Esophagus muscularis mucosa (tissue), 4 donors: ENCODE data around the gene ZMYND15. TPM values are rescaled to one million over a fixed set of nuclear protein-coding genes. Genes with fewer than 3 reads are reported as not detected.
A peak's percentile ranks its signal among the peaks of the same experiment; 100 is the strongest.

Experiments
- DNase-seq: peaks from one replicate; pipeline ENCODE4 v3.0.0-alpha.2; 2017; ENCODE audit errors: extremely low spot score
- H3K27ac ChIP-seq, 4 donors: fragments of 200-600 bp; sonication (generic); replicated peaks in 1 of 4; 1 replicate in 3 of 4; 2 replicates in 1 of 4; pipeline ENCODE4 v1.5.1; 2016 to 2019; ENCODE audit warnings: mild to moderate bottlenecking in 1 of 4
- H3K27me3 ChIP-seq, 4 donors: fragments of 200-600 bp; sonication (generic); one replicate each; pipeline versions ENCODE4 v1.5.1 to v1.6.0; 2016 to 2019
- H3K36me3 ChIP-seq, 4 donors: fragments of 200-600 bp; sonication (generic); one replicate each; pipeline ENCODE4 v1.5.1; 2016 to 2019
- H3K4me1 ChIP-seq, 4 donors: fragments of 200-600 bp; sonication (generic); one replicate each; pipeline ENCODE4 v1.5.1; 2016 to 2019
- H3K4me3 ChIP-seq, 4 donors: fragments of 200-600 bp; sonication (generic); 1 replicate in 2 of 4; 2 replicates in 2 of 4; pipeline ENCODE4 v1.5.1; 2016 to 2019; ENCODE audit warnings: mild to moderate bottlenecking in 4 of 4, moderate library complexity in 1 of 4
- H3K9me3 ChIP-seq, 4 donors: fragments of 200-600 bp; sonication (generic); 1 replicate in 3 of 4; 2 replicates in 1 of 4; pipeline ENCODE4 v1.5.1; 2016 to 2019
- CTCF ChIP-seq, 3 experiments: fragments of 200-600 bp in 2 of 3; fragments of 450-650 bp in 1 of 3; sonication (generic) in 2 of 3; IDR thresholded peaks; one replicate each; pipeline ENCODE4 v1.5.1; 2017 to 2019; ENCODE audit warnings: antibody characterized with exemption in 3 of 3, mild to moderate bottlenecking in 2 of 3, moderate library complexity in 1 of 3
- EP300 ChIP-seq: sonication (generic); formaldehyde crosslinking; IDR thresholded peaks from one replicate; pipeline ENCODE4 v1.6.1; 2017; ENCODE audit warnings: antibody characterized with exemption
- POLR2A ChIP-seq: fragments of 450-650 bp; IDR thresholded peaks from one replicate; pipeline ENCODE4 v1.6.1; 2017; ENCODE audit warnings: antibody characterized with exemption, moderate library complexity, mild to moderate bottlenecking, low read depth
- POLR2AphosphoS5 ChIP-seq, 2 donors: sonication (generic); formaldehyde crosslinking; IDR thresholded peaks; one replicate each; pipeline ENCODE4 v1.6.1; 2017; ENCODE audit warnings: antibody characterized with exemption in 2 of 2
- WGBS: methylation state at CpG from one replicate; pipeline ENCODE4 v1.1.5; 2018; 5-methylcytosine and 5-hydroxymethylcytosine counted together
- intact Hi-C: fragments of 100-400 bp; cut with DNase I; formaldehyde crosslinking; loops from one replicate; pipeline ENCODE4 v1.15.1; 2023
- total RNA-seq, 4 donors: library from RNA; depleted of rRNA; stranded (reverse); fragments of >200 nt; gene quantifications; one replicate each; pipeline versions ENCODE4 v1.1.0 to v1.2.1, GENCODE V29; 2016

Gene ZMYND15
- total RNA-seq, 4 donors from 2014 or later: 0.23 to 0.50 (median 0.42) TPM; not detected in 1

- peaks cover 0 to 47% (median 9%) of the 10 kb centered on the region in 4 donors for H3K27me3 ChIP-seq
- TF ChIP-seq EP300: no peak
- TF ChIP-seq POLR2AphosphoS5 (IDR thresholded peaks at IDR 0.05): no peak
- TF ChIP-seq CTCF (IDR thresholded peaks at IDR 0.05): no peak
- no peak for TF ChIP-seq POLR2A
These were observed 46.5 kb downstream of the ZMYND15 start, which contains the start of gene VMO1 for GRCh38 chr17:4786106-4786511. VMO1 (minus strand) TSS chr17:4786364; CDS start chr17:4786352, 12 bp downstream.

GRCh38 chr17:4786516-4786915 lies 46.9 kb downstream of the ZMYND15 start:
- 18% methylated on average over 6 of the region's 6 CpGs for WGBS
- H3K9me3 ChIP-seq: no peaks in the 10 kb centered on the region
- peak overlapping the region in 1 of 4 donors; percentile 16 for H3K27ac ChIP-seq
- H3K4me3 ChIP-seq: peak overlapping the region; percentile 31 to 50 (median 42)
- H3K4me1 ChIP-seq: peaks cover 36 to 50% (median 49%) of the 10 kb centered on the region in 4 donors
- peaks cover 0 to 43% (median 7%) of the 10 kb centered on the region in 4 donors for H3K27me3 ChIP-seq
- no peaks in the 10 kb centered on the region for H3K36me3 ChIP-seq
- intact Hi-C loops: loop anchor here (2.0 kb wide), 1 partner anchor 102 kb away; no protein-coding TSS in a partner anchor
- TF ChIP-seq EP300: no peak
- TF ChIP-seq POLR2AphosphoS5 (IDR thresholded peaks at IDR 0.05): no peak
- TF ChIP-seq CTCF (IDR thresholded peaks at IDR 0.05): no peak
- no peak for TF ChIP-seq POLR2A
- DNase-seq: no peak

More at GRCh38 chr17:4786106-4786511, 46.5 kb downstream of the ZMYND15 start, which contains the start of gene VMO1:
- DNase-seq: no peak
- Histone ChIP-seq H3K27ac (peak within 1 kb of the TSS in 1 of 4 donors; percentile 16), H3K36me3 (no peaks in the 10 kb centered on the region), H3K4me3 (peak within 1 kb of the TSS; percentile 31 to 50 (median 42)), H3K4me1 (peaks cover 36 to 50% (median 49%) of the 10 kb centered on the region in 4 donors), H3K9me3 (no peaks in the 10 kb centered on the region)
- WGBS: 0% methylated on average over 4 of the region's 24 CpGs
- intact Hi-C loops: loop anchor here (2.0 kb wide), 1 partner anchor 103 kb away; no protein-coding TSS in a partner anchor

GRCh38 chr17:4788159-4788806 lies 48.6 kb downstream of the ZMYND15 start:
- Histone ChIP-seq H3K4me3 (peak overlapping the region in 1 of 4 donors; percentile 75), H3K27me3 (peaks cover 0 to 25% (median 4%) of the 10 kb centered on the region in 4 donors), H3K27ac (peak overlapping the region in 3 of 4 donors; percentile 94 to 98 (median 98)), H3K9me3 (no peaks in the 10 kb centered on the region), H3K36me3 (no peaks in the 10 kb centered on the region), H3K4me1 (peaks cover 36 to 50% (median 49%) of the 10 kb centered on the region in 4 donors)
- intact Hi-C loops: loop anchor here (2.0 kb wide), 1 partner anchor 55 kb away; no protein-coding TSS in a partner anchor
- TF ChIP-seq POLR2A: no peak
- no peak for TF ChIP-seq POLR2AphosphoS5 (IDR thresholded peaks at IDR 0.05)
- TF ChIP-seq EP300: no peak
- no peak for TF ChIP-seq CTCF (IDR thresholded peaks at IDR 0.05)
- no peak for DNase-seq
- WGBS: 80% methylated on average over 14 of the region's 14 CpGs

GRCh38 chr17:4788807-4789700 lies 49.4 kb downstream of the ZMYND15 start, which contains the start of gene GLTPD2:
GLTPD2 (plus strand) TSS chr17:4788964; CDS start chr17:4789012, 48 bp downstream.
- Histone ChIP-seq H3K4me3 (peak within 1 kb of the TSS; percentile 71 to 84 (median 74)), H3K27me3 (peaks cover 0 to 17% (median 4%) of the 10 kb centered on the region in 4 donors), H3K4me1 (peaks cover 36 to 50% (median 49%) of the 10 kb centered on the region in 4 donors), H3K36me3 (no peaks in the 10 kb centered on the region), H3K9me3 (no peaks in the 10 kb centered on the region), H3K27ac (peak within 1 kb of the TSS; percentile 94 to 98 (median 98))
- intact Hi-C loops: loop anchor here (2.0 kb wide), 1 partner anchor 56 kb away; no protein-coding TSS in a partner anchor
- TF ChIP-seq CTCF (IDR thresholded peaks at IDR 0.05): no peak
- no peak for TF ChIP-seq POLR2AphosphoS5 (IDR thresholded peaks at IDR 0.05)
- 18% methylated on average over 17 of the region's 62 CpGs for WGBS
- no peak for DNase-seq
